AG20443 (cell line): ENCODE data around the gene RAP1GAP2.
A peak's percentile ranks its signal among the peaks of the same experiment; 100 is the strongest.

Experiments used
- DNase-seq: peaks from one replicate; pipeline ENCODE4 v3.0.0; 2012; ENCODE audit warnings: low spot score, mixed read lengths

Gene RAP1GAP2

DNA sequence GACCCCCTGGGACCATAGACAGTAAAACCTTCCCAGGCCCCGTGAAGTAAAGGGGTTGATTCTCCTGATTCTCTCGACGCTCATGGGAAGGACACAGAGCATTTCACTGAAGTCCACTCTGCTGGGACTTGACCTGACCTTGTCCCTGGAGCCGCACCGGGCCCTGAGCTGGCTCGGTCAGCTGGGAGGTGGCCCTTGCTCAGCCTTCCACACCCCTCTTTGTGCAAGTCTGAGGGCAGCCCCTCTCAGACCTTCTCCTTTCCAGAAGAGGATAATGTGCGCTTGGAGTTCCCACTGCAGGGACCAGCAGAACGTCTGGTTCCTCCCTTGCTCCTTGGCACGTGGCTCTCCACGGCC is 115.5 kb downstream of the RAP1GAP2 start:
- DNase-seq, result no peak

DNA sequence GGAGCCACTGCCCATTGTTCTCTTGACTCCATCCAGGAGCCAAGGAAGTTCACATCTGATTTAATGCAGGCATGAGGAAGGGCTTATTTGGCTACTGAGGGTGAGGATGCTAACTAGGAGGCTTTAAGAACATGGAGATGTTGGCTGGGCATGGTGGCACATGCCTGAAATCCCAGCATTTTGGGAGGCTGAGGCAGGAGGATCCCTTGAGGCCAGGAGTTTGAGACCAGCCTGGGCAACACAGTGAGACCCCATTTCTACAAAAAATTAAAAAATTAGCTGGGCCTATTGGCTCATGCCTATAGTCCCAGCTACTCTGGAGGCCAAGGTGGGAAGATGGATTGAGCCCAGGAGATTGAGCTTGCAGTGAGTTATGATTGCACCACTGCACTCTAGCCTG is 116.5 kb downstream of the RAP1GAP2 start:
- no peak for DNase-seq

DNA sequence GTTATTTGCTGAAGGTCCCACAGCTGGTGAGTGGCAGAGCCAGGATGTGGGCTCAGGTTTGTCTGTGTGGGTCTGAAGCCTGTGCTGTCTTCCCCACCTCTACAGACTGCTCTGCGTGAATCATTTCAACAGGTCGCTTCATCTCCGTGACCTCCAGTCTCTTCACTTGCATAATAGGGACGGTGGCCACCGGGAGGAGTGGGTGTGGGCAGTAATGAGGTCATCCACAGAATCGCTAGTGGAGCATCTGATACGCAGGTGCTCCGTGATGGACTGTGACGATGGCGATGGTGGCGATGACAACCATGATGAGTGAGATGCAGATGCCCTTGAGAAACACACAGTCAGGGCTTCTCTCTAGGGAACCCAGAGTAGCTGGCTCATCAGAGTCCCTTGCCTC is 120.2 kb downstream of the RAP1GAP2 start:
- no peak for DNase-seq

DNA sequence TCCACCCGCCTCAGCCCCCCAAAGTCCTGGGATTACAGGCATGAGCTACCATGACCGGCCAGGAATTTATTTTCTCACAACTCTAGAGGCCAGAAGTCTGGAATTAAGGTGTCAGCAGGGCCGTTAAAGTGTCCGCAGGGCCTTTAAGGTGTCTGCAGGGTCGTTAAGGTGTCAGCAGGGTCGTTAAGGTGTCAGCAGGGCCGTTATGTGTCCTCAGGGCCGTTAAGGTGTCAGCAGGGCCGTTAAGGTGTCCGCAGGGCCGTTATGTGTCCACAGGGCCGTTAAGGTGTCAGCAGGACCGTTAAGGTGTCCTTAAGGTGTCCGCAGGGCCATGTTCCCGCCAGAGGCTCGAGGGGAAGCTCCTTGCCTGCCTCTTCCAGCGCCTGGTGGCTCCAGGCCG is 125.2 kb downstream of the RAP1GAP2 start:
- DNase-seq, result no peak

DNA sequence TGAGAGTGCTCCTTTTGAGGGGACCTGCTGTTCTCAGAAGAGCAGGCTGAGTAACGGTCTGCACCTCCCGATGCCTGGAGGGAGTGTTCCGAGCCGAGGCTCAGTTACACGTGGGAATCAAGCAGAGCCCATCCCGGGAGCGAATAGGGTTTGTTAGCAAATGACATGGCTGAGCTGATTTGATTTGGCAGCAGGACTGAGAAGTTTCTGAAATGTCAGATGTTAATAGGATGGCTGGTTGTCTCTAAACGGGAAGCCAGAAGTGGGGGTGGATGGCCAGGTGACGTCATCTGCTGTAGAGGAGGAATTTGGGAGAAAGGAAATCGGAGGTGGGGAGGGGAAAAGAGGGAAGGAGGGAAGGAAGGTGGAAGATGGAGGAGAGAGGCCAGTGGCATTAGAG is 128.0 kb downstream of the RAP1GAP2 start:
- DNase-seq, result no peak

DNA sequence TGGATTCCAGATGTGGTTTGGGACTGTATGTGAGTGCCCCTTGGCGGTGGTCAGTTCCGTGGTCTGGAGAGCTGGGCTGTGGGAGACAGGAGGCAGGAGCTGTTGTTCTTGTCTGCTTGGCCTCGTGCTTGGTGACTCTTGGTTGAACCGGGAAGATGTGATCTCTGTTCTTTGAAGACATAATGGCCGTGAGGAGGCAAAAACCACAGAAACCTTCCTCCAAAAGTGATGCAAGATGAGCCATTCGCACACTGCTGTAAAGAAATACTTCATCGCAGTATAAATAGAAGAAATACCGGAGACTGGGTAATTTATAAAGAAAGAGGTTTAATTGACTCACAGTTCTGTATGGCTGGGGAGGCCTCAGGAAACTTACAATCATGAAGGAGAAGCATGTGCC is 128.8 kb downstream of the RAP1GAP2 start:
- DNase-seq, result no peak

DNA sequence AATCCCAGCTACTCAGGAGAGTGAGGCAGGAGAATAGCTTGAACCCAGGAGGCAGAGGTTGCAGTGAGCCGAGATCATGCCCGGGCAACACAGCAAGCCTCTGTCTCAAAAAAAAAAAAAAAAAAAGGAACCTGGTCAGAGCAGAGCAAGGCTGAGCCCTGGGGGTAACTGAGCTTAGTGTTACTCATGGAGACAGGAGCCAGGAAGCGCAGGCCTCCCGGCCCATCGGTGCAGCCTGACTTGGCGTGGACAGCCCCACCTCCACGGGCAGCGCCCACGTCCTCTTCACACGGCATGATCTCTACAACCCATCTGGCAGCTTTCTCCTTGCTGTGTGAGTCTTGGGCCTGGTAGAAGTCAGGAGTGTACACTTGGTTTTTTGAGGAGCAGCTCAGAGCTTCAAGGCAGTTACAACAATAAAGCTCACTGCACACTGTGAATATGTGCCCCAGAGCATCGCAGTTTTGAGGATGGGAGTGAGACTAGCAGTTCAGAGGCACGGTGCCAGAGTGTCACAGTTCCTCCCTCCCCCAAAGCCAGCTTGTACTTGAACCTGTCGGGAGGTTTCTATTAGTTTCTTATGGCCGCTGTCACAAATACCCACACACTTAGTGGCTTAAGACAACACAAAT is 129.9 kb downstream of the RAP1GAP2 start:
- peak; percentile 53 for DNase-seq

DNA sequence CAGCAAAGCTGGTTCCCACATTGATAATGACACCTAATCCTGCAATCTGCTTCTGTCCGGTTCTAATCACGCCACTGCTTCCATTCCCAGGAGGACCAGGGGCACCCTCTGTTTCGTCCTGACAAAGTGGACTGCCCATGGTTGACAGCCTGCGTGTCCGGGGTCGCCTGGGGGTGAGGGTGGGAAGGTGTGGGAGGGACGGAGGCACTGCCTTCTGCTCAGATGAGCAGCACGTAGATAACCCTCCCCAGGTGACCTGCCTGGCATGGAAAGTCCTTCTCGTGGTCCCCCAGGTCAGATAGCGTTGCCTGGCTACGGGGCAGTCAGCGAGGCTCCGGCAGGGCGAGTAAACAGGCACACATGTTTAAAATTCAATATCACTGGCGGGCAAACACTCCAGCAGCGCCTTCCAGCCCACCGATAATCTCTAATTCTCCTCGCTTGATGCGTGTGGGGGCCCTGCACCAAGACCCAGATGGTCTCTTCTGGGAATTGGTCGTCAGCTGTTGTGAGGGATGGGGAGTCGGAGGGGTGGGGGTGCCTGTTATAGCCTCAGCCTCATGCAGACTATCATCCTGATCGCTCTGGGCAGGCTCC is 132.2 kb downstream of the RAP1GAP2 start:
- DNase-seq, result no peak

DNA sequence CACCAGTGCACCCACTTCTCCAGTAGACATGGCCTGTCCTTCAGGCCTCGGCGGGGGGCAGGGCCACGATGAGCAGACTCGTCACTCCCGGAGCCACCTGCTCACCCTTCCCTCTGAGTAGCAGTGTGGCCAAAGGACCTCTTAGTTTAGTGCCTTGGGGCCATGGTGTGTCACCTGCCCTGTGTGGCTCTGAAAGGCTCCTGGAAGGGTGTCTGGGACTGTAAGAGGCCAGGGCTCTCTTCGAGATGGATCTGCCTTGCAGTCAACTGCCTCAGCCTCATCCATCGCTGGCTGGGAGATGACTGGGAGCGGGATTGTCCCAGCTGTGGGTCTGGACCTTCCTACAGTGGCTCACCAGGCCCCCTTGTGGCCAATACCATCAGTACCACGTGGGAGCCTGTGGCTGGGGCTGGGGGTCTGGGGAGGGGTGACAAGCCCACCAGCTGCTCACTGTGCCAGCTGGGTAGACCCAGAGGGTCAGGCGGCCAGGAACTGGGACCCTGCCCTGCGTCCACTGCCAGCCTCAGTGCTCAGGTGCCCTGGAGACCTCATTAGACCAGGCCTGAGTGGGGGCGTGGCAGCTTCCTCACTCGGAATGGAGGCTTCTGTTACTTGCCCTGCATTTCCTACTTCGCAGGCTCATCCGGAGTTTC is 133.8 kb downstream of the RAP1GAP2 start:
- peak; percentile 73 for DNase-seq

DNA sequence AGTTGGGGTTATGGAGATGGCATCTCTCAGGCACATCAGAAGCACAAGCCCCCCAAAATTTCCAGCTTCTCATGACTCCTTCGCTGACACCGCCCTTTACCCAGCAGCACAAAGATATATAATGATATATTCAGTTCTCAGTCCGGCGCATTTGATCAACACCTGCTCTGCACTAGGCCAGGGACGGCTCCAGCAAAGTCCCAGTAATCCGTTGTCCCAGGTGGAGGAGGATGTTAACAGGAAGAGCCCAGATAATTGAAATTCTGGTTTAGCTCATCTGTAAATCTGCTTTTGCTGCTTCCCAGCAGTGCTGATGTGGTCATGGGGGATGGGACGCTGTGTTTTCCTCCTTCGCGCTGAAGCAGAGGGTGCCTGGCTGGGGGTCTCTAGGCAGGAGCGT is 135.6 kb downstream of the RAP1GAP2 start:
- DNase-seq, result no peak

DNA sequence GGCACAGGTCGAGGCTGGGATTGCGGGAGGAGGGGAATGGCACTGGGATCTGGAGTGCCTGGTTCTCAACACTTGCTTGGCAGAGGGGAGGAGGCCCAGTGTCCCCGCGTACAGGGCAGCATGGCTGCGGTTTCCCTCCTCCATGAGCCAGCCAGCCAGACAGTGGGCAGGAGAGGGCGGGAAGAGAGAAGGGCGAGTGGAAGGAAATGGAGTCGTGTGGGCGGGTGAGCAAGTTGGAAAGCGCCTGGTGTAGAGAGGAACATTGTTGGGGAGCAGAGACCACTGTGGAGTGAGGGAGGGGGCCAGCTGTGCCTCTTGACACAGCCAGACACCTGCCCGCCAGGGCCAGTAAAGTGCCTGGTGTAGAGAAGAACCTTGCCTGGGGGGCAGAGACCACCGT is 136.7 kb downstream of the RAP1GAP2 start:
- no peak for DNase-seq

DNA sequence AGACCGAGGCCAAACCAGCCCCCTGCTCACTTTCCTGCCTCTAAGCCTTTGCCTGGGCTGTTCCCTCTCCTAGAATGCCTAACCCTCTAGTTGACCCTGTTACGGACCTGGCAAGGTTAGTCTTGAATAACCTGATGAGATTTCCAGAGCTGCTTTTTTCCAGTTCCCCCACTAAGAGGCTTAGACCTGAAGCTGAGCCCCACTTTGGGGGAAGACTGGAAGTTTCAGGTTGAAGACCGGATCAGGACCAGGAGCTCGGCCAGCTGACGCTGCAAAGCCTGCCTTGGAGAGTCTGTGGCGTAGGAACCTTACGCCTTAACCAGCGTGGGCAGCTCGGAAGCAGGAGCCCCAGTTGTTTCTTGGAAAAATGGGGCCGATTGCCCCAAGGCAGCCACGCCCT is 137.4 kb downstream of the RAP1GAP2 start:
- DNase-seq, result no peak

DNA sequence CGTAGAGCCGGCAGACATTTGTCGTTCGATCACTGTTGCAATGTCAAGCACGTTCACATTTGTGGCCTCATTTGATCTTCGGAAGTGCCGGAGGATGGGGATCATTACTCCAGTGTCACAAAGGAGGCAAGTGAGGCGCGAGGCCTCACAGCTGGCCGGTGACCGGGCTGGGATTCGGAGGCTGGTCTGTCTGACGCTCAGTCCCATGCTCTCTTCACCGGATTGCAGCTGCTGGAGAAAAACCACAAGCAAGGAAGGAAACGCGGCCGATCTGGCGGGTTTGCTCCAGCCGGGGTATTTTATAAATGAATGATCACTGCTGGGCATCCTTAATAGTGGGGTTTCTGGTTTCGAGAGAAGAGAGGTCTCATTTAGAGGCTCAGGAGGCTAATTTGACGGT is 139.4 kb downstream of the RAP1GAP2 start:
- DNase-seq, result no peak

DNA sequence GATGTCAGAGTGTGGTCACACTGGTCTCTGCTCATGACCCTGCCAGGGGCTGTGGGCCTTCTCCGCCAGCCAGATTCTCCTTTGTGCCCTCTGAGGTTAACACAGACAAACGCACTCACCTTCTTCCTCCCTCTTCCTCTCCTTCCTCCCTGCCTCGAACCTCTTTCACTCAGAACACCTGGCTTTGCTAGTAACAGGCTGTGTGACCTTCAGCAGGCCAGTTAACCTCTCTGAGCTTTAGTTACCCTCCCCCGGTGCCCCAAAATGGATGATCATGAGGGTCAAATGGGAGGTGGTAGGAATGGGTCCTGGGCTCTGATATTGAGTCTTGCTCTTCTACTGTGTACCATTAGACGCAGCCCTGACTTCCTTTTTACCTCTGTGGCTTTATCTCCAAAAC is 140.1 kb downstream of the RAP1GAP2 start:
- no peak for DNase-seq

DNA sequence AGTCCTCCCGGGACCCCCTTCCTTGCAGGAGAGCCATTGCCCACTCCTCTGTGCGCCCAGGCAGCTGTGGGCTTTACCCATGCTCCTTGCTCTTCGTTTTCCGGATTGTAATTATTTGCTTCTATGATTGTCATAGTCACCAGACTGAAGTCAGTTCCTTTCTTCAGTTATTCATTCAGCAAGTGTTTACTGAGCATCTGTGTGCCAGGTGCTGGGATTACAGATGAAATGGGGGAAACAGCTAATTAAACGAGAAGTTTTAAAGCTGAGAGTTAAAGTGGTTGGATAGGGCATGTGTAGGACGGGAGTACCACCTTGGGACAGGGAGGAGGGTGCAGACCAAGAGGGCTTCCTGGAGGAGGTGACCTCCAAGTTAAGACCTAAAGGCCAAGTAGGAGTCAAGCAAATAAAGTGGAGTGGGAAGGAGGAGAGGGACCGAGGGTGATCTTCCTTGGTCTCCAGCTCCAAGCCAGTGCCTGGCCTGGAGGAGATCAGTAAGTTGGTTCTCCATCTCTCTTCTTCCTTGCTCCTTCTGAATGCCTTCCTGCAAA is 140.6 kb downstream of the RAP1GAP2 start:
- no peak for DNase-seq

DNA sequence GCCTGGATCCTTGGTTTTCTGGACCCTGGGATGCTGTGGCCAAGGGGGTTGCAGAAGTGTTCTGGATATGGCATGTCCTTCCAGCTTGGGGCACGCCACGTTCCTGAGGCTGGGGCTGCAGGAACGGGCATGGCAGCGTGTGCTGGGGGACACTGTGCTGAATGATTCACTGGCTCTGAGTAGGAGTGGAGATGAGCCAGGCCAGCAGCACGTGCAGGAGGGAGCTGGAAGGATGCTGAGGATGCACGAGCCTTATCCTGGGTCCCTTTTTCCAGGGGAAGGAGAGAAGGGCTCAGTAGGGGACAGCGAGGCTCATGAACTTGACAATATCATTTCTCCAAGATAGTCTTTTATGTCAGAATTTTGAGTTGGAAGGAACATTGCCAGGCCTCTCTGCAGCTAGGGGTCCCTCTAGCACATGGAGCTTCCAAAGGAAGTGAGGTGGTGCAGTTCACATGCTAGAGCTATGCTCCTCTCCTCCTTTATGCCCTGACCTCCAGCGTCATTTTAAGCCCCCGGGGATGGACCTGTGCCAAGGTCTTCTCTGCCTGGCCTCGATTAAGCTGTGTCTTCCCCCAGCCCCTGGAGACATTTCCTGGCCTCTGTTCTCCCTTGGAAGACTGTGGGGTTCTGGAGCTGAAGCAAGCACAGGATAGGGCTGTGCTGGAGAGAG is 141.2 kb downstream of the RAP1GAP2 start:
- peak; percentile 43 for DNase-seq

DNA sequence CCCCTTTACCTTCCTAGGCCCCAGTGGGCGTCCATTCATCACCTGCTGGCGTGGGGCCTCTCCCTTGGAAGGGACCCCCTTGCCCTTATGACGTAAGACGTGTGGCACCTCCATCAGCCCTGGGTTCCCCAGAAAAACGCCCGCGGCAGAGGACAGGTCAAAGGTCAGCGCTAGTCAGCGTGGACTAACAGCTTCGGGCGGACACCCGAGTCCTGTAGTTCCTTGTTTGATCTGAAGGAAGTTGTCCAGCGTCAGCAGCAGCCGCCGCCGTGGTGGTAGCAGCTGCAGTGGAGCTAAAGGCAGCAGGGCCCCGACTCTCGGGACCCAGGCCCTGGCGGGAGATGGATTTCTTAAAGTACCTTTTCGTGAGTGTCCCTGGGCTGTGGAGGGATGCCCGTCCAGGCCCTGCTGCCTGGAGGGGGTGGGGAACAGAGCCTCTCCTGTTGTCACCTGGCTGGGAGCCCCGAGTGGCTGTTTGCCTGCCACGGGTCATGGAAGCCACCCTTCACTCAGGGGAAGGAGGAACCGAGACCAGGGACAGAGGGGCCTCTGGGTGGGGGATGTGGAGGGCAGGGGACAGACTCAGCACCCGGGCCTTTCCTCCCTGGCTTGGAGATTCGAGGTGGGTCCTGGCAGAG is 143.6 kb downstream of the RAP1GAP2 start:
- DNase-seq, result no peak

DNA sequence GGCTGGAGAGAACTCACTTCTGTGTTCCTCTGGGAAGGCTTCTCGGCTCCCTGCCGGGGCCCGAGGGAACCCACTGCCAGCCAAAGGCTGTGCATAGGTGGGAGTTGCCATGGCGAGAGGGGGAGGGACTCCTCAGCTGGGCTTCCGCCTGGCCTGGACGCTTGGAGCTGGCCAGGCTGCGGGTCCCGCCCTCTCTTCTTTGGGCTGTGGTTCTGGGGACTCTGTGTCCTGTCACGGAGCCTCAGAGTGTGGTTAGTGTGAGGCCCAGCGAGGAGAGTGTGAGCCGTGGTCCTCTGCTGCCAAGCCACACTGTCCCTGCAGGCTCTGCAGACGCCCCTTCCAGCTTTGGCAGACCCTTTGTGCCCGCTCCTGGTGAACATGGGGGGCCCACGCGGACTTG is 144.1 kb downstream of the RAP1GAP2 start:
- DNase-seq, result peak; percentile 52

DNA sequence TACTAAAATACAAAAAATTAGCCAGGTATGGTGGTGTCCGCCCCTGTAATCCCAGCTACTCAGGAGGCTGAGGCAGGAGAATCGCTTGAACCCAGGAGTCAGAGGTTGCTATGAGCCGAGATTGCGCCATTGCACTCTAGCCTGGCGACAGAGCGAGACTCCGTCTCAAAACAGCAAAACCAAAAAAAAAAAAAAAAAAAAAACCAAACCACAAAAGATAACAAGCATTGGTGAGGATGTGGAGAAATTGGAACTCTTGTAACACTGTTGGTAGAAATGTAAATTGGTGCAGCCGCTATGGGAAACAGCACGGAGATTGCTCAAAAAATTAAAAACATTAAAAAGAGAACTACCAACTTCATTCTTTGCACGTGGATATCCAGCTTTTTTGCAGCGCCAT is 147.7 kb downstream of the RAP1GAP2 start:
- DNase-seq, result no peak

DNA sequence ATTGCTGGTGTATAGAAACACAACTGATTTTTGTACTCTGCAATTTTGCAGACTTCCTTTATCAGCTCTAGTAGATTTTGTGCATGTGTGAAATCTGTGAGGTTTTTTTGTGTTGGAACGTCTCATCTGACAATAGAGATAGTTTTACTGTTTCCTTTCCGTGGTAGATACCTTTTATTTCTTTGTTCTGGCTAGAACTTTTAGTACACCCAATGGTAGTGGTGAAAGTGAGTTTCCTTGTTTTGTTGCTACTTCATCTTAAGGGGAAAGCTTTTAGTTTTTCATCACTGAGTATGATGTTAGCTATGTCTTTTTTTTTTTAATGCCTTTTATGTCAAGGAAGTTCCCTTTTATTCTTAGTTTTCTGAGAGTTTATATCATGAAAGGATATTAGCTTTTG is 149.1 kb downstream of the RAP1GAP2 start:
- no peak for DNase-seq

DNA sequence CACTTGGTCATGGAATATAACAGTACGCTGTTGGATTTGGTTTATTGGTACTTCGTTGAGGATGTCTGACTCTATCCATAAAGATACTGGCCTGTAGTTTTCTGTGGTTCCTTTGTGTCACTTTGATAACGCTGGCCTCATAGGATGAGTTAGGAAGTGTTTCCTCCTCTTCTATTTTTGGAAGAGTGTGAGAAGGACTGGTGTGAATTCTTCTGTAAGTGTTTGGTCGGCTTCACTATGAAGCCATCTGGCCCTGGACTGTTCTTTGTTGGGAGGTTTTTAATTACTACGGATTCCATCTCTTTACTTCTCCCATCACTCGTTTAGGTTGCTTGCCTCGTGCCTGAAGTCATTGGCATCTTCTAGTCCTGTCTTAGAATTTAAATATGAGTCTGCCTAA is 149.9 kb downstream of the RAP1GAP2 start:
- no peak for DNase-seq

DNA sequence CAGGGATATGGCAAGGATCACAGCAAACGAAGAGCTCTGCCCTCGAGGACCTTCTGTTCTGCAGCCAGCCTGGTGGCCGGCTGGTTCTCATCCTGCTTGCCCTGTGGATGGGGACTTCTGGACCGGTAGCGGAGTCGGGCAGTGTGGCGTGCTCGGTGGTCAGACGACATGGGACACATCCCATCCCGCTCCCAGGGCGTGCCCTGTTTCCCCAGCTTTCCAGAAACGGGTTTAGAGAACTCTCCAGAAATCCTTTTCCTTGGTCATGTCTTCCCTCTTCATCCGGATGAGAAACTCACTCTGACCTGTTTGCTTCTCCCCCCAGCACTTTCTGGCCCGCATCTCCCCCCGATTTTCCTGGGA is 151.3 kb downstream of the RAP1GAP2 start:
- DNase-seq, result no peak
